ENCODE data around the gene MEF2D.

Gene MEF2D

DNA sequence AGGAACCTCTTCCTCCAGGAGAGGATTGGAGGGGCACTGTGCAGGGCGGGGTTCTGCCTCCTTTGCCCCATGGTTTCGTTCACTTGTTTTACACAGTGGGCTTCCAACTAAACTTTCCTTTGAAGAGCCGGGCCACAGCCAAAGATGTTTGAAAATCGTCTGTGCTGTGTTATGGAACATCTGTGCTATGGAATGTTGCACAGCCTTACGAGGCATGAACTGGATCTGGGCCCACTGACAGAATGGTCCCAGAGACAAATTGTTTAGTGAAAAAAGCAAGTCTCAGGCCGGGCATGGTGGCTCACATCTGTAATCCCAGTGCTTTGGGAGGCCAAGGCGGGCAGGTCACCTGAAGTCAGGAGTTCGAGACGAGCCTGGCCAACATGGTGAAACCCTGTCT is 12.6 kb upstream of the MEF2D start:
- no peak overlapping the region for H3K23ac ChIP-seq (ENCODE audit: low read length)
- H3K56ac ChIP-seq (ENCODE audit: low read length), result no peak overlapping the region
- H2BK15ac ChIP-seq (replicated peaks; ENCODE audit: low read depth), result no peak overlapping the region
- WGBS (ENCODE audit: extremely low coverage, insufficient coverage, low lambda C conversion rate), result no CpG with 5 or more reads among the region's 9 CpGs
- no peak overlapping the region for H2AK5ac ChIP-seq (ENCODE audit: low read length)
- H3K36me3 ChIP-seq (ENCODE audit: control insufficient read depth, insufficient read depth, low read length), result no peaks in the 10 kb centered on the region
- H3K79me2 ChIP-seq (ENCODE audit: control insufficient read depth, insufficient read depth, low read length), result no peaks in the 10 kb centered on the region
- H3K18ac ChIP-seq (ENCODE audit: low read length), result no peak overlapping the region
- H3K4ac ChIP-seq (ENCODE audit: low read depth, low read length), result no peak overlapping the region
- no peak overlapping the region for H4K5ac ChIP-seq (ENCODE audit: low read length)
- no peak overlapping the region for H2BK120ac ChIP-seq (ENCODE audit: low read depth, low read length)
- no peak overlapping the region for H3K9ac ChIP-seq (ENCODE audit: low read length)
- H3K27ac ChIP-seq (ENCODE audit: low read depth, low read length), result no peak overlapping the region
- H4K8ac ChIP-seq (ENCODE audit: low read depth, low read length), result no peak overlapping the region
- no peak overlapping the region for H2BK5ac ChIP-seq (ENCODE audit: low read length)
- no peaks in the 10 kb centered on the region for H3K79me1 ChIP-seq (ENCODE audit: low read length)
- H3K4me2 ChIP-seq (ENCODE audit: low read length), result no peak overlapping the region
- peaks cover 1% of the 10 kb centered on the region for H3K4me1 ChIP-seq (ENCODE audit: control insufficient read depth, low read depth, low read length)
- H3K4me3 ChIP-seq (ENCODE audit: low read length), result no peak overlapping the region
- H3K27me3 ChIP-seq (ENCODE audit: insufficient read depth, low read length, poor library complexity), result no peaks in the 10 kb centered on the region
- no peak for DNase-seq

DNA sequence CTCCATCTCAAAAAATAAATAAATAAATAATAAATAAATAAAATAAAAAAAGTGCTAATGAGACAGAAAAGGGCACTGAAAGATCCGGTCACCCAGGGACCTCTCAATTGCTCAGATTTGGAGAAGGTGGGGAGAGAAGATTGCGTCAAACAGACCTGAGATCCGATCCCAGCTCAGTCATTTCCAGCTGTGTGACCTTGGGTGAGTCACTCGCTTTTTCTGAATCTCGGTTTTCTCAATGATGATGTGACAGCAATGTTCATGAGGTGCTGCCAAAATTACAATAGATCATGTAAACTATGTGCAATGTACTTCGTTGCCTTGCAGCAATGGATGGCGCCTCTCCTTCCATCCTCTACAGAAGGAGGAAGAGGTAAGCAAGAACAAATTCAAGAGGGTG is 11.1 kb upstream of the MEF2D start:
- no peak overlapping the region for H3K18ac ChIP-seq (ENCODE audit: low read length)
- no peak overlapping the region for H2BK5ac ChIP-seq (ENCODE audit: low read length)
- DNase-seq, result no peak
- no peak overlapping the region for H4K5ac ChIP-seq (ENCODE audit: low read length)
- no peak overlapping the region for H3K23ac ChIP-seq (ENCODE audit: low read length)
- no peaks in the 10 kb centered on the region for H3K36me3 ChIP-seq (ENCODE audit: control insufficient read depth, insufficient read depth, low read length)
- H3K79me2 ChIP-seq (ENCODE audit: control insufficient read depth, insufficient read depth, low read length), result no peaks in the 10 kb centered on the region
- no peak overlapping the region for H2AK5ac ChIP-seq (ENCODE audit: low read length)
- H3K79me1 ChIP-seq (ENCODE audit: low read length), result no peaks in the 10 kb centered on the region
- no peaks in the 10 kb centered on the region for H3K27me3 ChIP-seq (ENCODE audit: insufficient read depth, low read length, poor library complexity)
- H3K4me3 ChIP-seq (ENCODE audit: low read length), result no peak overlapping the region
- peaks cover 4% of the 10 kb centered on the region for H3K4me1 ChIP-seq (ENCODE audit: control insufficient read depth, low read depth, low read length)
- H3K9ac ChIP-seq (ENCODE audit: low read length), result no peak overlapping the region
- WGBS (ENCODE audit: extremely low coverage, insufficient coverage, low lambda C conversion rate), result no CpG with 5 or more reads among the region's 7 CpGs
- no peak overlapping the region for H4K8ac ChIP-seq (ENCODE audit: low read depth, low read length)
- no peak overlapping the region for H3K56ac ChIP-seq (ENCODE audit: low read length)
- no peak overlapping the region for H3K27ac ChIP-seq (ENCODE audit: low read depth, low read length)
- H3K4ac ChIP-seq (ENCODE audit: low read depth, low read length), result no peak overlapping the region
- H3K4me2 ChIP-seq (ENCODE audit: low read length), result no peak overlapping the region
- no peak overlapping the region for H2BK120ac ChIP-seq (ENCODE audit: low read depth, low read length)
- no peak overlapping the region for H2BK15ac ChIP-seq (replicated peaks; ENCODE audit: low read depth)

DNA sequence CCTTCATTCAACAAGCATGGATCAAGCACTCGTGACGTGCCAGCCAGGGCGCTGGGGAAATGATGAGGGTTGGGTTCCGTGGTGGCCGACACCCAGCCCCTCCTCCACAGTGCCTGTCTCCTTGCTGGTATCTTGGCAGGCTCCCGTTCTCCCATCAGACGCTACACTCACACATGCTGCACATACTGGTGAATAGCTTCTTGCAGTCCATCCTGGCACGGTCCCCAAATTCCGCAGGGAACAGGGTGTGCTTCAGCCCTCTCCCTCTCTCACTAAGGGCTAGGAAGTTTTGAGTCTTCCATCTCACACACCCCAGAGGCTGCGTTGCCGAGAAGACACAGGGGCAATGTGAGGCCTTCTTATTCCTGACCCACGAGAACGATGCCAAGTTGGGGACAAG is 10.1 kb upstream of the MEF2D start:
- H3K36me3 ChIP-seq (ENCODE audit: control insufficient read depth, insufficient read depth, low read length), result no peaks in the 10 kb centered on the region
- H3K56ac ChIP-seq (ENCODE audit: low read length), result no peak overlapping the region
- no peak overlapping the region for H3K27ac ChIP-seq (ENCODE audit: low read depth, low read length)
- H2BK15ac ChIP-seq (replicated peaks; ENCODE audit: low read depth), result no peak overlapping the region
- H3K4ac ChIP-seq (ENCODE audit: low read depth, low read length), result no peak overlapping the region
- H3K23ac ChIP-seq (ENCODE audit: low read length), result no peak overlapping the region
- no CpG with 5 or more reads among the region's 13 CpGs for WGBS (ENCODE audit: extremely low coverage, insufficient coverage, low lambda C conversion rate)
- no peak overlapping the region for H3K4me2 ChIP-seq (ENCODE audit: low read length)
- H3K4me1 ChIP-seq (ENCODE audit: control insufficient read depth, low read depth, low read length), result peaks cover 4% of the 10 kb centered on the region
- H3K79me1 ChIP-seq (ENCODE audit: low read length), result no peaks in the 10 kb centered on the region
- no peaks in the 10 kb centered on the region for H3K79me2 ChIP-seq (ENCODE audit: control insufficient read depth, insufficient read depth, low read length)
- no peak overlapping the region for H2AK5ac ChIP-seq (ENCODE audit: low read length)
- no peak overlapping the region for H2BK5ac ChIP-seq (ENCODE audit: low read length)
- no peak overlapping the region for H2BK120ac ChIP-seq (ENCODE audit: low read depth, low read length)
- no peak overlapping the region for H3K4me3 ChIP-seq (ENCODE audit: low read length)
- H3K9ac ChIP-seq (ENCODE audit: low read length), result no peak overlapping the region
- H4K5ac ChIP-seq (ENCODE audit: low read length), result no peak overlapping the region
- H4K8ac ChIP-seq (ENCODE audit: low read depth, low read length), result no peak overlapping the region
- no peak overlapping the region for H3K18ac ChIP-seq (ENCODE audit: low read length)
- H3K27me3 ChIP-seq (ENCODE audit: insufficient read depth, low read length, poor library complexity), result no peaks in the 10 kb centered on the region
- no peak for DNase-seq

DNA sequence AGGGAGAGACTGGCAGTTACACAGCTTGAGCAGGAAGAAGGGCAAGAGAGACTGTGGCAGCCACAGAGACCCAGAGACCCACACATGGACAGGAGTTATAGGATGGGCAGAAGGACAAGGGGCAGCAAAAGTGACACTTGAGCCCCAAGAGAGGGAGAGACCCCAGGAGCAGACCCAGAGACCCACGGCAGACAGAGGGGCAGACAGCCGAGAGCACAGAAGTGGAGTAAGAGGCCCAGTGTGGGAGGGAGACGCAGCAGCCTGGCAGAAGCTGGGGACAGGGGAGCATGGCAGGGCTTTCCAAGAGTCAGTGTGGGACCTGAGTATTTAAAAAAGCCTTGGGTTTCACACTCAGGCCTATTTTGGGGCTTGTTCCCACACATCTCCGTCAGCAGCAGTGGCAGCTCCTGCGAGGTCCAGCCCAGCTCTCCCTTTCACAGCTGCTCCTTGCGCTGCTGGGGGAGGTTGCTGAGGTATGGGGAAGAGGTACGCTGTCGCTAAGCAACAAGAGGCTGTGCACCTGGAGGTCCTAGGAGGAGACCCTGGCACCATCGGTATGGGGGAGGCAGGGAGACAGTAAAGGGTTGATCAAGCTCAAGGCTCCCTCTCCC is 9.0 kb upstream of the MEF2D start:
- H2BK15ac ChIP-seq (replicated peaks; ENCODE audit: low read depth), result no peak overlapping the region
- H2BK5ac ChIP-seq (ENCODE audit: low read length), result no peak overlapping the region
- DNase-seq, result no peak
- H3K27me3 ChIP-seq (ENCODE audit: insufficient read depth, low read length, poor library complexity), result no peaks in the 10 kb centered on the region
- no peaks in the 10 kb centered on the region for H3K36me3 ChIP-seq (ENCODE audit: control insufficient read depth, insufficient read depth, low read length)
- no peaks in the 10 kb centered on the region for H3K79me2 ChIP-seq (ENCODE audit: control insufficient read depth, insufficient read depth, low read length)
- H3K4me1 ChIP-seq (ENCODE audit: control insufficient read depth, low read depth, low read length), result peaks cover 7% of the 10 kb centered on the region
- no CpG with 5 or more reads among the region's 9 CpGs for WGBS (ENCODE audit: extremely low coverage, insufficient coverage, low lambda C conversion rate)
- H2AK5ac ChIP-seq (ENCODE audit: low read length), result peak overlapping the region; percentile 38
- no peak overlapping the region for H2BK120ac ChIP-seq (ENCODE audit: low read depth, low read length)
- no peak overlapping the region for H3K18ac ChIP-seq (ENCODE audit: low read length)
- no peak overlapping the region for H3K9ac ChIP-seq (ENCODE audit: low read length)
- no peak overlapping the region for H3K4me2 ChIP-seq (ENCODE audit: low read length)
- H3K27ac ChIP-seq (ENCODE audit: low read depth, low read length), result no peak overlapping the region
- no peak overlapping the region for H3K4ac ChIP-seq (ENCODE audit: low read depth, low read length)
- H3K56ac ChIP-seq (ENCODE audit: low read length), result peak overlapping the region; percentile 53
- no peaks in the 10 kb centered on the region for H3K79me1 ChIP-seq (ENCODE audit: low read length)
- H4K8ac ChIP-seq (ENCODE audit: low read depth, low read length), result no peak overlapping the region
- H4K5ac ChIP-seq (ENCODE audit: low read length), result no peak overlapping the region
- H3K23ac ChIP-seq (ENCODE audit: low read length), result no peak overlapping the region
- no peak overlapping the region for H3K4me3 ChIP-seq (ENCODE audit: low read length)

DNA sequence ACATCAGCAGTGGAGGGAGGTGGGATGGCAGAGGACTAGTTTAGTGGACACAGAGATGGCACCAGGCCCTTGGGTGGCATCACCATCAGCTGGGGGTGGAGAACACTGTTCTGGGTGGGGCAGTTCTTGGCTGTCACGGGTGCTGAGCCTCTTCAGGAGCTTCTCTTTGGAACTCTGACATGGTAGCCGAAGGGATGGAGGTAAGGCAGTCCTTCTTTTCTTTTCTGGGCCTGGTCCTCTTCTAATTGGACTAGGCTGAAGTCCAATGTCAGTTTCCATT is 8.3 kb upstream of the MEF2D start:
- no peak for DNase-seq
- no peak overlapping the region for H3K27ac ChIP-seq (ENCODE audit: low read depth, low read length)
- H3K36me3 ChIP-seq (ENCODE audit: control insufficient read depth, insufficient read depth, low read length), result no peaks in the 10 kb centered on the region
- H2AK5ac ChIP-seq (ENCODE audit: low read length), result no peak overlapping the region
- no peak overlapping the region for H3K23ac ChIP-seq (ENCODE audit: low read length)
- H3K4me3 ChIP-seq (ENCODE audit: low read length), result no peak overlapping the region
- peaks cover 12% of the 10 kb centered on the region for H3K4me1 ChIP-seq (ENCODE audit: control insufficient read depth, low read depth, low read length)
- H3K18ac ChIP-seq (ENCODE audit: low read length), result no peak overlapping the region
- H4K8ac ChIP-seq (ENCODE audit: low read depth, low read length), result no peak overlapping the region
- no CpG with 5 or more reads among the region's 2 CpGs for WGBS (ENCODE audit: extremely low coverage, insufficient coverage, low lambda C conversion rate)
- H2BK120ac ChIP-seq (ENCODE audit: low read depth, low read length), result no peak overlapping the region
- no peak overlapping the region for H2BK5ac ChIP-seq (ENCODE audit: low read length)
- no peak overlapping the region for H3K4me2 ChIP-seq (ENCODE audit: low read length)
- no peak overlapping the region for H2BK15ac ChIP-seq (replicated peaks; ENCODE audit: low read depth)
- H3K79me2 ChIP-seq (ENCODE audit: control insufficient read depth, insufficient read depth, low read length), result no peaks in the 10 kb centered on the region
- H3K56ac ChIP-seq (ENCODE audit: low read length), result no peak overlapping the region
- no peaks in the 10 kb centered on the region for H3K27me3 ChIP-seq (ENCODE audit: insufficient read depth, low read length, poor library complexity)
- no peak overlapping the region for H3K4ac ChIP-seq (ENCODE audit: low read depth, low read length)
- H4K5ac ChIP-seq (ENCODE audit: low read length), result no peak overlapping the region
- no peak overlapping the region for H3K9ac ChIP-seq (ENCODE audit: low read length)
- H3K79me1 ChIP-seq (ENCODE audit: low read length), result no peaks in the 10 kb centered on the region

DNA sequence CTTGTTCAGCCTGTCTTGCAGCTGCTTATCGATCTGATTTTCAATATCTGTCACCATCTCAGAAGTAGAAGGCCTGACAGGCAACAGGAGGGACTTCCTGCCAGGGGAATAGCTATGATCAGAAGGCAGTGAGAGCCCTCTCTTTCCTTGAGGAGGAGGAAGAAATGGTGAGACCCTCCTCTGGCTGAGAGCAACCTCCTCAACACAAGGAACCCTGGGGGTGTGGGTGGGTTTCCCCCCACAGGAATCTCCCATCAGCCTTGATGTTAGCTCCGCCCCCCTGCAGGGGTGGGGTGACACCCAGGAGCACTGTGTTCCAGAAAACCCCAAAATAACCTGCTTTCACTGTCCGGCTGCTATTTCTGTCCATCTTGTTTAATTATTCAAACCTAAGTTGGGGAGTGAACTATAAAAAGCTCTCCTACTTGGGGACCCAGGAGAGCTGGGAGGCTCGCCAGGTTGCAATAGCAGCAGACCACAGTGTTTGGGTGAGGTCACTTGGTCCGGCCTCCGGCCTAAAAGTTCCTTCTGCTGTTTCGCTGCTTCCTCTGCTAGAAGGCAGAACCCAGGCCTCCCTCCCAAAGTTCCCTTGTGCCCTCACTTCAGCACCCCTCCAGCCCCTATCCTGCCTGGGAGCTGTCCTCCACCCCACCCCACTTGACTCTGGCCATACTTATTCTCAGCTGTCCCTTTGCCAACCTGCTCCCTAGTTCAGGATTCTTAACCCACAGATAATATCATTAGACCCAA is 7.8 kb upstream of the MEF2D start:
- Histone ChIP-seq H3K79me1 (ENCODE audit: low read length) (no peaks in the 10 kb centered on the region), H2AK5ac (ENCODE audit: low read length) (no peak overlapping the region), H4K5ac (ENCODE audit: low read length) (no peak overlapping the region), H3K4ac (ENCODE audit: low read depth, low read length) (no peak overlapping the region), H2BK120ac (ENCODE audit: low read depth, low read length) (no peak overlapping the region), H3K9ac (ENCODE audit: low read length) (no peak overlapping the region), H3K79me2 (ENCODE audit: control insufficient read depth, insufficient read depth, low read length) (no peaks in the 10 kb centered on the region), H3K23ac (ENCODE audit: low read length) (no peak overlapping the region), H3K56ac (ENCODE audit: low read length) (peak overlapping the region; percentile 43), H3K18ac (ENCODE audit: low read length) (no peak overlapping the region), H3K27ac (ENCODE audit: low read depth, low read length) (no peak overlapping the region), H4K8ac (ENCODE audit: low read depth, low read length) (no peak overlapping the region), H3K36me3 (ENCODE audit: control insufficient read depth, insufficient read depth, low read length) (no peaks in the 10 kb centered on the region), H3K27me3 (ENCODE audit: insufficient read depth, low read length, poor library complexity) (no peaks in the 10 kb centered on the region), H3K4me2 (ENCODE audit: low read length) (no peak overlapping the region), H2BK5ac (ENCODE audit: low read length) (no peak overlapping the region), H2BK15ac (replicated peaks; ENCODE audit: low read depth) (no peak overlapping the region), H3K4me1 (ENCODE audit: control insufficient read depth, low read depth, low read length) (peaks cover 14% of the 10 kb centered on the region), H3K4me3 (ENCODE audit: low read length) (no peak overlapping the region)
- peak; percentile 49 for DNase-seq
- no CpG with 5 or more reads among the region's 7 CpGs for WGBS (ENCODE audit: extremely low coverage, insufficient coverage, low lambda C conversion rate)

Data from mesendoderm (in vitro differentiated cells).